ENCODE data around the gene TTLL5. TPM values are rescaled to one million over a fixed set of nuclear protein-coding genes. Genes with fewer than 3 reads are reported as not detected.
"Not testable (repeated sequence)": the region's sequence is repeated elsewhere in the genome, so short reads cannot be mapped to it uniquely, and the experiment has no call there.

Gene TTLL5
- total RNA-seq, 1 donor from 2014 or later, result 17.5 TPM

DNA sequence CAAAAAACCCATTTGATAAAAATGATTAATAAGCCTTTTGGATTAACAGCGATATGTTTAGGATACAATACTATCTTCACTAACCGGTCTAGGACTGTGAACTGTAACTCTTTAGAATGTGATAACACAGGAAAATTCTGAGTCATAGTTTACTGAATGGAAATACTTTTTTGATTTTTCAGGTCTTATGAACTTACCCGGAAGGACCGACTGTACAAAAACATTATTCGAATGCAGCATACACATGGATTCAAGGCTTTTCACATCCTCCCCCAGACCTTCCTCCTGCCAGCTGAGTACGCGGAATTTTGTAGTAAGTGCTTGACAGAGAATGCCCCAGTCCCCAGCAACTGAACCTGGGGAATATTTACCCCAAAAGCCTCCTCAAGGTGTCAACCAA, 29.0 kb downstream of the TTLL5 start:
- no peak for DNase-seq (ENCODE audit: low spot score)
- intact Hi-C loops (cut with DNase I), result no loop called here

DNA sequence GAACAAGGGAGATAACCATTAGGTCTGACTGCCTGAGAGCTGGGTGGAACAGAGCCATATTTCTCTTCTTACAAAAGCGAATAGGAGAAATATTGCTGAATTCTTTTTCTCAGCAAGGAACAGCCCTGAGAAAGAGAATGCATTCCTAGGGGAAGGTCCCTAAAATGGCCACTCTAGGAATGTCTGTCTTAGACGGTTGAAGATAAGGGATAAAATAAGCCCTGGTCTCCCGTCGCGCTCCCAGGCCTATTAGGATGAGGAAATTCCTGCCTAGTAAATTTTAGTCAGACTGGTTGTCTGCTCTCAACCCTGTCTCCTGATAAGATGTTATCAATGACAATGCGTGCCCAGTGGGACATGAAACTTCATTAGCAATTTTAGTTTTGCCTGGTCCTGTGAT, 34.0 kb downstream of the TTLL5 start:
- intact Hi-C loops (cut with DNase I), result not testable (repeated sequence)

DNA sequence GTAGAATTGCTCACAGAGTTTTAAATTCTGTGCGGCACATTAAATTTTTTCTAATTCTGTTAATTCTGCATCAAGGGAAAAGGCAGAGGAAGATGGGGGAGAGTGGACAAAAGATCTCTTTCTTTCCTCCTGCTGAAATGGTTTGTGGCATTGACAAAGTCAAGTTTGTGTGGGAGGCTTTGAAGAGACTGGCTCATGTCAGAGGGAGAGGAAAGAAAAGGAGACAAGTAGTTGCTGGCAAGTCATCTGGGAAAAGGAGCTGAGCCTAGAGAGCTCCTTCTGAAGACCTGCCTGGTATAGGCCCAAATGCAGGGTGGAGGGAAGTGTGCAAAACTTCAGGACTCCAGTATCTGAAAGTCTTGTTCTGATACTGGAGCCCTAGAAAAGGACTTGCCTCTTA, 36.3 kb downstream of the TTLL5 start:
- intact Hi-C loops (cut with DNase I), result no loop called here
- no peak for DNase-seq (ENCODE audit: low spot score)

More for the DNA sequence above, 34.0 kb downstream of the TTLL5 start:
- DNase-seq (ENCODE audit: low spot score), result not testable (repeated sequence)

DNA sequence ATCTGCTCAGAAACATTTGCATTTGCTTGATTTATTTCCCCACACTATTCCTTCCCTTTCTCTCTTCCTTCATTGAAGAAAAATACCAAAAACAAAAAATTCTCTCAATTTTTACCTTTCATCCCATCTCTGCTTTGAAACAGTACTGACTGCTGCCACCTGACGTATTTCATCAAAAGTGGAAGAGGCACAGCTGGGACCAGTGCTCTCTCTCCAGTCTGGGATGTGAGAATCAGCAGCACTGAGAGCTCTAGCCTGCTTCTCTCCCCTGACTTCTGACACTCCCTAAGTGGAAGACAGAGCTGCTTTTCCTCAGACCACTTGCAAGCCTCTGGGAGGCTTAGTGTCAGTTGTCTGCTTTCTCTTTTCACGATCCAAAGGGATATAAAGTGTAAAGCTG, 36.9 kb downstream of the TTLL5 start:
- intact Hi-C loops (cut with DNase I), result no loop called here

DNA sequence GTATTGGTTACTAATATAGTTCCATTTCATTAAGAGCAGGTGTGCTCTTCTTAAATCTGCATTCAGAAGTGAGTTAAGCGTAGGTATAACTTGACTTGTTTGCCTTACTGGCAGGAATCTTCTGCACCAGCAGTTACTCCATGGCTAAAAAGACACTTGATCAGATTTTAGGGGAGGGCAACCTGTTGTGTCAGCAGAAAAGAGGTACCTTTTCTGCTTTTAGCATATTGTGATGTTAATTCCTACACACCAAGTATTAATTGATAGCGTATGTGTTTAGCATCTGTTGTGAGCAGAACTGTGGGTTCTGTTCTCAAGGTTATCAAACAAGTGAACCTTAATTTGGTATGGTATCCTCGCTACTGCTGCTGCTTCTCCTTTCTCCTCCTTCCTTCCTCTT, 38.3 kb downstream of the TTLL5 start:
- no peak for DNase-seq (ENCODE audit: low spot score)
- intact Hi-C loops (cut with DNase I), result no loop called here

More for the DNA sequence above, 36.9 kb downstream of the TTLL5 start:
- DNase-seq (ENCODE audit: low spot score), result no peak

DNA sequence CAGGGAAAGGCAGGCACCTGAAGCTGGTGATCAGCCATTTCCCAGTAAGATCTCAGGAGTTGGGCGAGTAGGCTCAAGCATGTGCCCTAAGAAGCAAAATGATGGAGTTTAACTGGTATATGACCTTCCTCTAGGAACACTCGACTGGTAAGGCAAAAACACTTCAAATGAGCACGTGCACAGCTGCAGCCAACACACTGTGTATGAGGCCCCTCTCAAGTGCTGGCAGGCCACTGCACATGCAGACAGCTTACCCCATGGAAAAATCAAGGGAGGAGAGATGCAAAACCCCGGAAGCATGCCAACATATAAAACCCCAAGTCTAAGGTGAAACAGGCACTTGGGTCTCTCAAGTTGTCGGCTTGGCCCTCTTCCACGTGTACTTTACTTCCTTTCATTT, 39.2 kb downstream of the TTLL5 start:
- intact Hi-C loops (cut with DNase I), result no loop called here
- DNase-seq (ENCODE audit: low spot score), result no peak

DNA sequence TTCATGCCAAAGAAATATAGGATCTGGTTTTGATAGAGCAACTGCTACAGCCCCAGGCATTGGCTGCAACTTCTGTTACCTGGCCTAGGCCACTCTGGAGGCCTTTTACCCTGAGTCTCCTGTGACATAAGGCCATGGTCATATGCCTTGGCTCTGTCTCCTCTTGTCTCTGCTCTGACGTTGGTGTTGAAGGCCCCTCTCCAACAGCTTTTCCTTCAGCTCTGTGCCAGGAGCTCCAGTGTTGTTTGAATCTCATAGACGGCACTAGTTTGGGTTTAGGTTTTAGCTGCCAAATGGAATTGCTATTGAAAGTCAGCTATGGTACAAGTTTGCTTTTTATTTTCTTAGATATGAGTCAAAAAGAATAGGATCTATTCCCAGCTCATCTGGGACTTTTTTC, 41.1 kb downstream of the TTLL5 start:
- DNase-seq (ENCODE audit: low spot score), result no peak
- intact Hi-C loops (cut with DNase I), result no loop called here

DNA sequence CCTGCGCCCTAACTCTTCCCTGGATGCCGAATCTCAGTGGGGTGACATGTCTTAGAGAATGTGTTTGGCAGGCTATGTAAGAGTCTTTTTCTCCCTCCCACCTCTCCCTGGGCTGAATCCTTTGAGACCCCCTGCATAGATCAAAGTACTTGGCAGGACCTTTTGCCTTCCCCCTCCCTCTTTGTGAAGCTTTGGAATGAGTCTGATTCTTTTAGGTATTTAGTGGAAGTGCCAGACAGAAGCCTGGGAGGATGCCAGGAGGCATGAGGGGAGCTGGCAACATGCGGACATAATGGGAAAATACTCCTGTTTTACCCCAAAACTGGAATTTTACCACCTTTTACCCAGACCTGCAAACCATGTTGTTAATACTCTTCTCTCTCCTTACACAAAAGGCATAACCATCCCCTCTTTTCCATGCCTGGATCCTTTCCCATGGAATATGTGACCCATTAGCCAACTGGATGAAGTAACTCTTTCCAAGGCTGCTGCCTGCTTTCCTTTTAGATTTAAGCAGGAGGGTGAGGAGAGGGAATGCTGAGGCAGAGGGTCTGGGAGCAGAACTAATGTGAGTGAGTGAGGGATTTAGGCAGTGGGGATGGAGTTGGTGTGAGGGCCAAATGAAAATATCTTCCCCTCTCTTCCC, 41.7 kb downstream of the TTLL5 start:
- intact Hi-C loops (cut with DNase I), result no loop called here
- DNase-seq (ENCODE audit: low spot score), result no peak

DNA sequence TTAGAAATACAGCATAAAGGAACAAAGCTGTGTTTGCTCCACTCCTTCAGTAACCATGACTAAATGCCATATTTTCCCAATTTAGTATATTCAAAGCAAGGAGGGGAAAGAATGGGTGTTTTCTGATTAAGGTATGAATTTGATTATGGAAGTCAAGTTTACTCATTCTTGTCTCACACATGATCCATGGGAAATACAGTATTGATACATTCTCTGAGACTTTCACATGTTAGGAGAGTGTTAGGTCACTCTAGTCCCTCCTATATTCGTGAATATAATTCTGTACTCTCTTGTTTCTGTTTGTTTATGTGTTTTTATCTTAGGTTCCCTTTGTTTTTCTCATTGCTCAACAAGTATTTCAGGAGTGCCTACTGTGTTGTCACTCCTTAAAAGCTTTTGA, 42.4 kb downstream of the TTLL5 start:
- no peak for DNase-seq (ENCODE audit: low spot score)
- intact Hi-C loops (cut with DNase I), result no loop called here

DNA sequence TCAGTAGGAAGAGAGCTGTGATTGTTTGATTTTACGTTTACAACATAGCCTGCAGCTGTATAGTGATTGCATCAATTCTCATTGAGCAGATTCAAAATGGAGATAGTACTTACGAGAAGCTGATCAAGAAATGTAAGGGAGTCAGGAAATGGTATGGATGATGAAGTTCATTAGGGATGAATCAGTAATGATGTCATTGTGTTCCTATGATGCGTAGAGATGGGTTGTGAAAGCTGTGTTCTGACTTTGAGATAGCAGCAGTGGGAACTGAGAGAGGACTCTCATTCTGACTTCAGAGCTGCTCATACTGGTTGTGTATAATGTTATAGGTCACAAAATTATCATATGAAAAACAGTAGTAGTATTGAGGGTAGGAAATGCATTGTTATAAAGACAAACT, 44.0 kb downstream of the TTLL5 start:
- intact Hi-C loops (cut with DNase I), result loop anchor here (5.0 kb wide), 1 partner anchor 647 kb away; no protein-coding TSS in a partner anchor

DNA sequence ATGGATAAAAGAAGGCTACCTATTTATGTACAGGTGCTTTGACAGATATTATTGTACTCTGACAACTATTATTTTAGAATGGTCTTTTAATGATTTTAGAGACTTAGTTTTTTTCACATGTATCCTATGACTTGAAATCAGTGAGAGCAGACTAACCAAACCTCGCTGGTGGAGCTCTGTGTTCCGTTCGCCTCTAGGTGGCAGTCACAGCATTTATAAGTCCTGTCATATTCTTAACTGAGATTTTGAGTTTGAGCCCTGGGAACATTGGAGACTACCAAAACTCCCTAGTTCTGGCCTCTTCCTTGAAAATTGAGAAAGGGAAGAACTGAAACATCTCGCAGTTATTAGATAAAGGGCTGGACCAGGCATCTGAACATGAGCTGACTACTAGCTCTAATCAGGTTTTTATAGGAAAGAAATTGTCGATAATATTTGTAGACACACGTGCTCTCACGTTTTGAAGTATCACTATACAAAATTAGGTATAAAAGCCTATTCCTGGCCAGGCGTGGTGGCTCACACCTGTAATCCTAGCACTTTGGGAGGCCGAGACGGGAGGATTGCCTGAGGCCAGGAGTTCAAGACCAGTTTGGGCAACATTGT, 48.3 kb downstream of the TTLL5 start:
- DNase-seq (ENCODE audit: low spot score), result no peak
- intact Hi-C loops (cut with DNase I), result loop anchor here (5.0 kb wide), 1 partner anchor 643 kb away; no protein-coding TSS in a partner anchor

More for the DNA sequence above, 44.0 kb downstream of the TTLL5 start:
- no peak for DNase-seq (ENCODE audit: low spot score)

DNA sequence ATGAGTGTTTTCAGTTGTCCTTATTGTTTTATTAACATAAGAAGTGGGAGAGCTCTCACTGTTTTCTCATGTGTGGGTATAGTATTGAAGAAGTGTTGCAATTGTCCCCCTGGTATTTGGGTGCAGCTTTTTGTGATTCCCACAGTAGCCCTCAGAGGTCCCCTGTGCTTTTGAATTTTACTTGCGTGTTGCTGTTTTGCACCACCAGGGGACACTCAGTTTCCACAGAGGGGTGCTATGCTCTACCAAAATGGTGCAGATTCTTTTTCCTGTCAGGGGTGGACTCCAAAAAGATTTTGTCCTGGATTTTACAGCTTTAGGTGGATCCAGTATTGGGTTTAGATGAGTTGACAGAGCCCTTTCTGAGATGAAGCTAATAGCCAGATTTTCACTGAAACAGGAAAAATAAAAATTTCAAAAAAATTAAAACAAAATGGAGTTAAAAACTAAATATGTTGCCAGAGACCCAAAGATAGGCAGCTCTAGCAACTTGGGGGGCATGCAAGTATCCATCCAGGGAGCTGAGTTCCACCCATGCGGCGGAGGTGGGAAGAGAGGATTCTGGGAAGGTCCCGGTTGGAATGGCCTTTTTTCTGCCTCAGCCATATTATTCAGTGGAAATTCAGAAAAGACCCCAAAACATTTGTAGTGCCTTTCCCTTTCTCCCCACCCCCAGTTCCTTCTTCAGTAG, 50.2 kb downstream of the TTLL5 start:
- intact Hi-C loops (cut with DNase I), result loop anchor here (1.0 to 5.0 kb wide), 3 partner anchors 83 to 268 kb away; no protein-coding TSS in a partner anchor
- DNase-seq (ENCODE audit: low spot score), result no peak

DNA sequence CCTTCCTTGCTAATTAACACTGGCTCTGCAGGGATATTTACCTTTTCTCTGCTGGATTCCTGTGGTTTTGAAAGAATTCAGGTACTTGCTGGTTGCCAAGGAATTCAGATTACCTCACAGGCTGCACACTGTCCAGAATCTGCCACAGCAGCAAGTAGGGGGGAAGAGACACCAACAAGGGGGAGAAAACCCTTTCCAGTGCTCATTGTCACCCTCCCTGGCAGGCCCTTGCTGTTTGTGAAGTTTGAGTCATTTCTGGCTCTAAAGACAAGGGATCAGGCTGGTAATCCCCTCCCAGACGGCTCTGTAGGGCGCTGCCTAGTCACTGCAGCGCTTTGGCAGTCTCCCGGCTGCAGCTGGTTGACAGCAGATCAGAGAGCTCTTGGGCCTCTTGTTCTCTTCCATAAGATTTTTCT, 50.8 kb downstream of the TTLL5 start:
- peak; percentile 83 for DNase-seq (ENCODE audit: low spot score)
- intact Hi-C loops (cut with DNase I), result loop anchor here (1.0 to 5.0 kb wide), 3 partner anchors 82 to 267 kb away; no protein-coding TSS in a partner anchor

DNA sequence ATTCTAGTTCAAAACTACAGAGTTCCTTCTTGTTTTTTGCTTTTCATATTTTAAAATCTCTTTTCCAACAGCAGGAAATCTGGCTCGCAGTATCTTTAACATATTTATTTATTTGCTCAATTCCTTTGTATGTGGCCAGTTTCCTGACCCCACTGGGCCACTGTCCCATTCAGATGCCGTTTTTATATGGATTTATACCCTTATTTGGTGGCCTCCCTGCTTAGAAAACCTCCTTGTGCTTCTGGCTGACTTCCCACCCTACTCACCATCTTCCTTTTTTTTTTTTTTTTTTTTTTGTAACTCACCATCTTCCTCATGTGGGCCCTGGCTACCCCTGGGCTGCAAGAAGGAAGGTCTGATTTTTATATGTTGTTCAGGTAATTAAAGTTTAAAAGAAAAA, 53.9 kb downstream of the TTLL5 start:
- DNase-seq (ENCODE audit: low spot score), result no peak
- intact Hi-C loops (cut with DNase I), result loop anchor here (5.0 kb wide), 1 partner anchor 192 kb away; no protein-coding TSS in a partner anchor

DNA sequence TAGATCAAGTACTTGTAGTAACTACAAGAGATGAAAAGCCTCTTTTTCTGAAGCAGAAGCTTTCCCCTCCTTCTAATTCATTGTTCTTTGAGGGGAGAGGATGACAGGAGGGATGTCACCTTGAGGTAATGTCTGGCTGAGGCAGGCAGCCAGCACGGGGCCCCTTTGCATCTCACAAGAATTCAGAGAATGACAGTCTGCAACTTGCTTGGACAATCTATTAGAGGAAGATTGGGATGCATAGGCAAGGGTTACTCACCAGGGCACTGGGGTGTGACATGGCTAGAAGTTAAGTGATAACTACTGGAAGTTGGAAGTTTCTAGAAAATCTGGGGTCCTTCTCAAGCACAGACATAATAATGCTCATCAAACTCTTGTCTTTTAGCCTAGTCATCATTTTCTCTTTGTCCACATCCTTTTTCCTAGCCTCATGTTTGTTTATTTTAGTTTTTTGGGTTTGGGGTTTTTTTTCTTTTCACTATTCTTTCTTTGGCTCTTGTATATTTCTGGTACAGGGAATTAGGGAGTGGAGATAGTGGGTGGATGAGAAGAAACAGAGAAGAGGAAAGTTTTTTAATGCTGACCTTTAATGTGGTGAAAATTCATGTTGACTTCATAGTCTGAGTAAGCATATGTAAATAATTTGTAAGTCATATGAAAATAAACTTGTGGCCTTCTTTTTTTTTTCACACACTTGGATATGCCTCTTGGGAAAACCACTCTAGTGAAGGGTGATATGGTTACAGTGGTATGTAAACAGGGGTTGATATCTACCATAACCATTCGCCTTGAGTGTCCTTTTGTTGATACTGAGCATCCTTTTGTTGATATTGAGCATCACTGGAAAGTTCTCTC, 55.1 kb downstream of the TTLL5 start:
- intact Hi-C loops (cut with DNase I), result no loop called here
- DNase-seq (ENCODE audit: low spot score), result no peak

DNA sequence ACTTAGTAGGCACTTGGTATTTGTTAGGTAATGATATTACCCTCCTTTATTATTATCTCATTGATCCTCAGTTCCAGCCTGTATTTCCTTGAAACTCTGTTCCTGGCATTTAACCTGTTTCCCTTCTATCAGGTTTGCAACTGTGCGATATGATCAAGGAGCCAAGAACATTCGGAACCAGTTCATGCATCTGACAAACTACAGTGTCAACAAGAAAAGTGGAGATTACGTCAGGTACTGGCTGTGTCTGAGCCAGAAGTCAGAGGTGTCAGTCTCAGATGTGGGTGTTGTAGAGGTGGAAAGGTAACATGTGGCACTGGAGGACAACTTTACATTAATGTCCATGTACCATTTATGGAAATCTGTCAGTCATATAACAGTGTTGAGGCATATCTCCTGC, 56.7 kb downstream of the TTLL5 start:
- intact Hi-C loops (cut with DNase I), result no loop called here
- no peak for DNase-seq (ENCODE audit: low spot score)

DNA sequence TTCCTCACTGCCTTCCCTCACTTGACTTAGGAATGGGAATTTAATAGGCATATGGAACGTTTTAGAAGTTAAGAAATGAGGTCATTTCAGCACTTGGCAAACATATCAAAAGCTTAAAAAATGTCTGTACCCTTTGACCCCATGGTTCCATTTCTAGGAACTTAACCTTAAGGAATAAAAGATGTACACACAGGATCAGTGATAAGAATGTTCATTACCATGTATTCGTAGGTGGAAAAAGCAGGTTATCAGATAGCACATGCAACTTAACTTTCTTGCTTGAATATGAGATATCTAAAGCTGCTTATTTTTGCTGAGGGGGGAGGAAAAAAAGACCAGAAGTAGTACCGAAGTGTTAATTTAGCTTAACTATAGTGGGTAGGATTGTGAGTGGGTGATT, 57.2 kb downstream of the TTLL5 start:
- intact Hi-C loops (cut with DNase I), result no loop called here

DNA sequence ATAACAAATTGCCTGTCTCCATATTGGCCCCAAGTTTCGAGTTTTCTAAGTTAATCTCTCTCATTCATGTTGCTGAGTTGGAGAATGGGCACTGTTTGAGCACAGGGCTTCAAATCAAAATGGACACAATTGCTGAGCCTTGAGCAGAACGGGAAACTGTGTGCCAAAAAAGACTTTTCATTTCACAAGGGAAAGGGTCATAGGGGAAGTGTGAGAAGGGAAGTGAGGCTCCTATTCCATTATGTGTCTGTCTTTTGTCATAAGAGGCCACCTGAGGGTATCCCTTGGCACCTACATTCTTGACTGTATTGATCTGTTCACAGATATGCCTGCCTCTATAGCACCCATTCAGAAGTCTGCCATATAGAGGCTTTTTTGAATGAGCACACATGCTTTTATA, 59.1 kb downstream of the TTLL5 start:
- intact Hi-C loops (cut with DNase I), result no loop called here
- DNase-seq (ENCODE audit: low spot score), result no peak

More for the DNA sequence above, 57.2 kb downstream of the TTLL5 start:
- DNase-seq (ENCODE audit: low spot score), result no peak

DNA sequence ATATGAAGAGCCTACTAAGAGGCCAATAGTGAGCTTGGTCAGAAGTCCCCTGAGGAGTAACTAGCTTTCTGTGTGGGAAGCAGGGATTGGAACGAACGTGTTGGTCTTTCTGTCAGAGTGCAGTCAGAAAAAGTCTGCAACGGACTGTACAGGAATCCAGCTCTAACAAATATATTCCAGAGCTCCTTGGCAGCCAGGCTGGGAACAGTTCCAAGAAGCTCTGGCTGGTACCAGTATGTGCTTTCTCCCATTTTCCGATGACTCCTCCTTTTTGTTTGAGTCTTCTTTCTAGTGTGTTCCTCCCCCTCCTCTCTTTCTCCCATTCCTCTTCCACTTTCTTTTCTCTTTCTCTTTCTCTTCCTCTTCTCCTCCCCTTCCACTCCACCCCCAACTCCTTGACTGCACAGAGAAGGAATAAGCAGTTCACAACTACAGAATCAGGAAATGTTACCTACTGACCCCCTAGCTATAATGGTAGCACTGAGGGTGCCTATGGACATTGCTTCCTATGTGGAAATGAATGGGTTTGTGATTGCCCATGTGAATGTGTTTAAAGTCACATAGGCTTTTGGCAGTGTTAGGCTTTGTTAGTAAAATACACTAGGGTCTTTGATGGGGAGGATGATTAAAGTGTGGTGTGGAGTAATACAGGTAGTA, 59.9 kb downstream of the TTLL5 start:
- no peak for DNase-seq (ENCODE audit: low spot score)
- intact Hi-C loops (cut with DNase I), result no loop called here
